ENCODE results near the gene RANBP10. TPM values are rescaled to one million over a fixed set of nuclear protein-coding genes. Genes with fewer than 3 reads are reported as not detected.

RANBP10 gene
- total and polyA plus RNA-seq, 2 of the 13 experiments (the other 11 are each of a cell fraction or from before 2014, with no cell fraction given): 9.2 to 22.7 TPM

GRCh38 chr16:67842509-67843342, 36.4 kb upstream of the RANBP10 start (continued):
- TF ChIP-seq ZHX2 (IDR thresholded peaks at IDR 0.05; ENCODE audit: low read depth) (0 out of 2 replicates have a peak, but pooled peaks have one; percentile 12), ZHX2 (CRISPR knock-in tag; IDR thresholded peaks at IDR 0.05; ENCODE audit: borderline replicate concordance) (no peak), MYNN (CRISPR knock-in tag; IDR thresholded peaks at IDR 0.05; ENCODE audit: low read depth) (no peak), ZNF101 (CRISPR knock-in tag; IDR thresholded peaks at IDR 0.05; ENCODE audit: borderline replicate concordance, low read depth) (no peak), SNAI1 (CRISPR knock-in tag; IDR thresholded peaks at IDR 0.05; ENCODE audit: borderline replicate concordance) (peak; percentile 71; the same call in 1 of the 2 replicates), NFAT5 (CRISPR knock-in tag; IDR thresholded peaks at IDR 0.05) (no peak), NBN (conservative IDR thresholded peaks at IDR 0.05) (no peak), ZNF737 (CRISPR knock-in tag; IDR thresholded peaks at IDR 0.05; ENCODE audit: borderline replicate concordance) (0 out of 2 replicates have a peak, but pooled peaks have one; percentile 77), POLR2AphosphoS5 (IDR thresholded peaks at IDR 0.05; ENCODE audit: low read depth, low read length) (no peak), SAFB2 (CRISPR knock-in tag; IDR thresholded peaks at IDR 0.05; ENCODE audit: borderline replicate concordance, low read depth) (peak; percentile 58; the same call in 1 of the 2 replicates), ZNF792 (CRISPR knock-in tag; IDR thresholded peaks at IDR 0.05) (no peak; the same call in none of the 2 replicates), GFI1 (CRISPR knock-in tag; IDR thresholded peaks at IDR 0.05; ENCODE audit: borderline replicate concordance) (no peak), ZNF883 (CRISPR knock-in tag; IDR thresholded peaks at IDR 0.05; ENCODE audit: not compliant biosample characterization) (no peak), ZNF772 (CRISPR knock-in tag; IDR thresholded peaks at IDR 0.05) (peak; percentile 69; the same call in 1 of the 2 replicates), SPEN (CRISPR knock-in tag; IDR thresholded peaks at IDR 0.05; ENCODE audit: low read depth) (peak; percentile 38), ESRRA (CRISPR knock-in tag; IDR thresholded peaks at IDR 0.05; ENCODE audit: low read depth) (peak; percentile 73)
- TF ChIP-seq, protein P1, sequence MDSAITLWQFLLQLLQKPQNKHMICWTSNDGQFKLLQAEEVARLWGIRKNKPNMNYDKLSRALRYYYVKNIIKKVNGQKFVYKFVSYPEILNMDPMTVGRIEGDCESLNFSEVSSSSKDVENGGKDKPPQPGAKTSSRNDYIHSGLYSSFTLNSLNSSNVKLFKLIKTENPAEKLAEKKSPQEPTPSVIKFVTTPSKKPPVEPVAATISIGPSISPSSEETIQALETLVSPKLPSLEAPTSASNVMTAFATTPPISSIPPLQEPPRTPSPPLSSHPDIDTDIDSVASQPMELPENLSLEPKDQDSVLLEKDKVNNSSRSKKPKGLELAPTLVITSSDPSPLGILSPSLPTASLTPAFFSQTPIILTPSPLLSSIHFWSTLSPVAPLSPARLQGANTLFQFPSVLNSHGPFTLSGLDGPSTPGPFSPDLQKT (CRISPR knock-in tag; IDR thresholded peaks at IDR 0.05; ENCODE audit: borderline replicate concordance): no peak

Data from HepG2 (cell line).